Measurements from ENCODE around the gene ZNF195. TPM values are rescaled to one million over a fixed set of nuclear protein-coding genes. Genes with fewer than 3 reads are reported as not detected.
A peak's percentile ranks its signal among the peaks of the same experiment; 100 is the strongest.
"Not testable (repeated sequence)": the region's sequence is repeated elsewhere in the genome, so short reads cannot be mapped to it uniquely, and the experiment has no call there.

ZNF195 gene
- total and polyA plus RNA-seq, 2 of the 8 experiments (the other 6 are each of a cell fraction or from before 2014, with no cell fraction given) = 23.9 to 88.6 TPM

GRCh38 chr11:3417047-3417446 lies 38.1 kb upstream of the ZNF195 start:
- H2AK5ac ChIP-seq (ENCODE audit: low read depth, low read length); H3K18ac ChIP-seq (ENCODE audit: extremely low read depth, low read length); H2BK120ac ChIP-seq (replicated peaks; ENCODE audit: low read depth, low read length); H2BK20ac ChIP-seq (ENCODE audit: low read length); H3K79me1 ChIP-seq (ENCODE audit: low read depth, low read length); H3K4ac ChIP-seq (replicated peaks; ENCODE audit: insufficient read length, low read depth, low read length); H3K4me2 ChIP-seq (ENCODE audit: insufficient read depth in 1 of 2, low read depth in 2 of 2, low read length in 2 of 2); H3K79me2 ChIP-seq (ENCODE audit: control insufficient read depth in 1 of 2, insufficient read depth in 2 of 2, low read length in 2 of 2); H3K56ac ChIP-seq (replicated peaks; ENCODE audit: insufficient read length, low read depth, low read length); H4K8ac ChIP-seq (ENCODE audit: extremely low read depth, insufficient read depth, low read length); H2BK12ac ChIP-seq (ENCODE audit: low read depth, low read length); H3K14ac ChIP-seq (ENCODE audit: insufficient read length); H4K5ac ChIP-seq (ENCODE audit: insufficient read length, low read depth, low read length); H3K9me3 ChIP-seq (ENCODE audit: insufficient read depth in 2 of 2, low read depth in 1 of 2, low read length in 1 of 2); H4K20me1 ChIP-seq (replicated peaks in 1 of 2; ENCODE audit: control insufficient read depth in 1 of 2, insufficient read depth in 2 of 2, low read length in 2 of 2); H3K27me3 ChIP-seq (replicated peaks in 1 of 4; ENCODE audit: control insufficient read depth in 3 of 4, extremely low read depth in 1 of 4, insufficient read depth in 3 of 4, low read length in 3 of 4); FAIRE-seq; H3K27ac ChIP-seq (ENCODE audit: low read depth, low read length); H2BK5ac ChIP-seq (ENCODE audit: low read depth, low read length); H2BK15ac ChIP-seq (ENCODE audit: low read length); H3K23ac ChIP-seq (ENCODE audit: insufficient read length); H3K4me1 ChIP-seq (replicated peaks in 1 of 4; ENCODE audit: control insufficient read depth in 3 of 4, insufficient read depth in 4 of 4, low read length in 3 of 4); H2AFZ ChIP-seq (ENCODE audit: low read length); H3K9ac ChIP-seq (replicated peaks in 1 of 4; ENCODE audit: extremely low read depth in 1 of 4, low read depth in 3 of 4, low read length in 3 of 4); H3K23me2 ChIP-seq (ENCODE audit: low read depth, low read length); H4K91ac ChIP-seq (replicated peaks; ENCODE audit: insufficient read length, low read length); H3K4me3 ChIP-seq (ENCODE audit: extremely low read depth in 1 of 4, insufficient read depth in 2 of 4, low read depth in 3 of 4, low read length in 4 of 4); POLR2A ChIA-PET (ENCODE audit: partially characterized antibody); H3K36me3 ChIP-seq (ENCODE audit: control insufficient read depth in 2 of 4, insufficient read depth in 4 of 4, low read length in 3 of 4): not testable (repeated sequence)
- WGBS, 2 experiments (ENCODE audit: extremely low coverage in 1 of 2, insufficient coverage in 1 of 2, insufficient read length in 1 of 2, insufficient replicate concordance in 2 of 2, low coverage in 1 of 2, low lambda C conversion rate in 2 of 2, missing lambda C conversion rate in 1 of 2) = 88% methylated on average over 4 of the region's 4 CpGs; no CpG with 5 or more reads in 1 of the 2 experiments
- TF ChIP-seq CTCF (IDR thresholded peaks at IDR 0.05; ENCODE audit: control extremely low read depth in 1 of 3, insufficient read depth in 1 of 3, low read depth in 1 of 3, low read length in 3 of 3) (peak; percentile 4 to 40 (median 29); a peak in 3 of 4 replicates), RAD21 (IDR thresholded peaks at IDR 0.05 in 1 of 2, conservative IDR thresholded peaks at IDR 0.05 in 1 of 2; ENCODE audit: low read depth in 2 of 2, low read length in 2 of 2) (peak; percentile 37 to 44)
- CTCF ChIA-PET (ENCODE audit: partially characterized antibody) = interaction anchor here (1.6 to 1.8 kb wide), 2 partner anchors 76 kb away, joined by 6 to 8 read pairs; no protein-coding TSS in a partner anchor
- peak in 1 of 2 experiments; percentile 75 for DNase-seq (ENCODE audit: low read depth in 1 of 2, low spot score in 2 of 2)

All from H1 (cell line).